Mononuclear cell (primary cell): ENCODE data around the gene SETX. TPM values are rescaled to one million over a fixed set of nuclear protein-coding genes. Genes with fewer than 3 reads are reported as not detected.

Source experiments
- H3K27me3 ChIP-seq: 2 replicates; pipeline ENCODE4 v1.6.0; 2011; ENCODE audit warnings: low read length, control low read depth; ENCODE audit not compliant: insufficient read depth
- H3K4me1 ChIP-seq: 2 replicates; pipeline ENCODE4 v1.5.1; 2011; ENCODE audit warnings: mild to moderate bottlenecking, low read length, control low read depth; ENCODE audit not compliant: insufficient read depth
- H3K4me3 ChIP-seq: 2 replicates; pipeline ENCODE4 v1.5.1; 2011; ENCODE audit warnings: mild to moderate bottlenecking, low read length, moderate library complexity
- H3K9me3 ChIP-seq: 2 replicates; pipeline ENCODE4 v1.5.1; 2011; ENCODE audit warnings: low read depth, mild to moderate bottlenecking, control low read depth, low read length
- total RNA-seq: library from RNA; depleted of rRNA; stranded (reverse); fragments of >200 nt; gene quantifications from one replicate; pipeline ENCODE4 v1.2.3, GENCODE V29; 2012

Gene SETX
- total RNA-seq, 1 donor: 82.3 TPM

DNA sequence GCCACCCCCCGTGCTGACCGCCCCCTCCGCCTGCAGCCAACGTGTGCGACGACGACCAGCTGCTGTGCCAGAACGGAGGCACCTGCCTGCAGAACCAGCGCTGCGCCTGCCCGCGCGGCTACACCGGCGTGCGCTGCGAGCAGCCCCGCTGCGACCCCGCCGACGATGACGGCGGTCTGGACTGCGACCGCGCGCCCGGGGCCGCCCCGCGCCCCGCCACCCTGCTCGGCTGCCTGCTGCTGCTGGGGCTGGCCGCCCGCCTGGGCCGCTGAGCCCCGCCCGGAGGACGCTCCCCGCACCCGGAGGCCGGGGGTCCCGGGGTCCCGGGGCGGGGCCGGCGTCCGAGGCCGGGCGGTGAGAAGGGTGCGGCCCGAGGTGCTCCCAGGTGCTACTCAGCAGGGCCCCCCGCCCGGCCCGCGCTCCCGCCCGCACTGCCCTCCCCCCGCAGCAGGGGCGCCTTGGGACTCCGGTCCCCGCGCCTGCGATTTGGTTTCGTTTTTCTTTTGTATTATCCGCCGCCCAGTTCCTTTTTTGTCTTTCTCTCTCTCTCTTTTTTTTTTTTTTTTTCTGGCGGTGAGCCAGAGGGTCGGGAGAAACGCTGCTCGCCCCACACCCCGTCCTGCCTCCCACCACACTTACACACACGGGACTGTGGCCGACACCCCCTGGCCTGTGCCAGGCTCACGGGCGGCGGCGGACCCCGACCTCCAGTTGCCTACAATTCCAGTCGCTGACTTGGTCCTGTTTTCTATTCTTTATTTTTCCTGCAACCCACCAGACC is 112.8 kb downstream of the SETX start:
- Histone ChIP-seq H3K4me1 (peaks cover 35% of the 10 kb centered on the region), H3K9me3 (no peaks in the 10 kb centered on the region), H3K4me3 (peak overlapping the region; percentile 59), H3K27me3 (peaks cover 4% of the 10 kb centered on the region)

DNA sequence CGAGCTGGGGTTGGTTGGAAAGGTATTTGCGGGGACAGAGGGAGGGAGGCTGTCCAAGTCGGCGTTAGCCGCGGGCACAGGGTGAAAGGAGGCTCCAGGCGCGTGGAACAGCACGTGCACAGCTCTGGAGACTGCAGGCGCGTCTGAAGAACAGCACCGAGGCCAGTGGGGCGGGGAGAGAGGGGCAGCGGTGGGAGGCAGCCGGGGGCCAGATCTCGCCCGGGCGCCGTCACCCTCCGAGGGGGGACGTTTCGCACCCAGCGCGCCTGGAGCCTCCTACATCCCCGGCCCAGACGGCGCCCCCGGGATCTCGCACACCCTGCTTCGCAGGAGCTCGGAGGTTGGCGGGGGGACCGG is 113.3 kb downstream of the SETX start:
- no peaks in the 10 kb centered on the region for H3K9me3 ChIP-seq
- H3K4me1 ChIP-seq: peaks cover 35% of the 10 kb centered on the region
- peaks cover 4% of the 10 kb centered on the region for H3K27me3 ChIP-seq
- H3K4me3 ChIP-seq: peak overlapping the region; percentile 59

GRCh38 chr9:132240841-132241482 is 113.8 kb downstream of the SETX start:
- H3K4me1 ChIP-seq: peaks cover 35% of the 10 kb centered on the region
- peak overlapping the region; percentile 59 for H3K4me3 ChIP-seq
- peaks cover 4% of the 10 kb centered on the region for H3K27me3 ChIP-seq
- H3K9me3 ChIP-seq: no peaks in the 10 kb centered on the region

DNA sequence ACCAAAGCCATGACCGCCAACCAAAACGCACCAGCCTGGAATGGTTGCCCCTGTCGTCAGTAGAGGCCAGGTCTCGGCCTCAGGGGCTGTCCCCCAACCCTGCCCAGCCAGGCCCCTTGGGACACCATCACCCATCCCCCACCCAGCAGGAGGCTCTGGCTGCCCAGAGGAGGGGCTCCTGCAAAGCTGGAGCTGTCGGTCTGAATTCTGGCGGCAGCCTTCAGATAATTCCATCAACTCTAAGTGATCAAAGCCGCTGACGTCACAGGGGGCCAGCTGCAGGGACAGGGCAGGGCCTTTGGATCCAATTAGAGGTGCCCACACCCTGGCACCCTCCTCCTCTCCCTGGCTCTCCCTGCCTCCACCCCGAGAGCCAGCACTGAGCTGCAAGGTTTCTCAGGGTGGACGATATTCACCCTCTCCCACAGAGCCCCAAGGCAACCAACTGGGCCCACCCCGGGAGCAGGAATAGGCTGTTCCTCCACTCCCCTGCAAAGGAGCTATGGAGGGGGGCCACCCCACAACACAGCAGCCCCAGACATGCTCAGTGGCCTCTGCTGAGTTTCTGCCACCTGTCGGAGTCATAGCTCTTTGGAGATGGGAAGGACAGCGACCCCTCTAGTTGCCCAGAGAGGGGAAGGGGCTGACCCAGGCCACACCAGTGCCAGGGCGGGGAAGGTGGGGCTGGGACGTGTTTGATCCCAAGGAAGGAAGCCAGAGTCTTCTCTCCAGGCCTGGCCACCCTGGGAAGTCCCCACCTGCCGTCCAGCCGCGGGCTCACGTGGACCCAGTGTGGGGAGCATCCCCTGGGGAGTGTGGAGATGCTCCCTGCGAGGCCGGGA is 114.6 kb downstream of the SETX start:
- Histone ChIP-seq H3K9me3 (no peaks in the 10 kb centered on the region), H3K4me3 (no peak overlapping the region), H3K27me3 (no peaks in the 10 kb centered on the region)

GRCh38 chr9:132239518-132239917 is 115.3 kb downstream of the SETX start:
- Histone ChIP-seq H3K4me3 (no peak overlapping the region), H3K4me1 (peaks cover 35% of the 10 kb centered on the region), H3K9me3 (no peaks in the 10 kb centered on the region), H3K27me3 (no peaks in the 10 kb centered on the region)

More for the DNA sequence above, 114.6 kb downstream of the SETX start:
- peaks cover 35% of the 10 kb centered on the region for H3K4me1 ChIP-seq

DNA sequence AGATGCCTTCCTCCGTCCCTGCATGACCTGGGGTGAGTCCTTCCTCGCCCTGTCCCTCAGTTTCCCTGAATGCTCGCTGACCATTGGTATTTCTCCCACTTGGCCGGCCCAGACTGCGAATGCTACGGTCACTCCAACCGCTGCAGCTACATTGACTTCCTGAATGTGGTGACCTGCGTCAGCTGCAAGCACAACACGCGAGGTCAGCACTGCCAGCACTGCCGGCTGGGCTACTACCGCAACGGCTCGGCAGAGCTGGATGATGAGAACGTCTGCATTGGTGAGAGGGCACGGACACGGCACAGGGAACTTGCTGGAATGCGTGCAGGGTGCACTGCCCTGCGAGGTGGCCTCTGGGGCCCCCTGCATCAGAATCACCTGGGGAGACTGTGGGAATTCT is 115.8 kb downstream of the SETX start:
- H3K9me3 ChIP-seq: no peaks in the 10 kb centered on the region
- peaks cover 35% of the 10 kb centered on the region for H3K4me1 ChIP-seq
- H3K27me3 ChIP-seq: no peaks in the 10 kb centered on the region
- no peak overlapping the region for H3K4me3 ChIP-seq

DNA sequence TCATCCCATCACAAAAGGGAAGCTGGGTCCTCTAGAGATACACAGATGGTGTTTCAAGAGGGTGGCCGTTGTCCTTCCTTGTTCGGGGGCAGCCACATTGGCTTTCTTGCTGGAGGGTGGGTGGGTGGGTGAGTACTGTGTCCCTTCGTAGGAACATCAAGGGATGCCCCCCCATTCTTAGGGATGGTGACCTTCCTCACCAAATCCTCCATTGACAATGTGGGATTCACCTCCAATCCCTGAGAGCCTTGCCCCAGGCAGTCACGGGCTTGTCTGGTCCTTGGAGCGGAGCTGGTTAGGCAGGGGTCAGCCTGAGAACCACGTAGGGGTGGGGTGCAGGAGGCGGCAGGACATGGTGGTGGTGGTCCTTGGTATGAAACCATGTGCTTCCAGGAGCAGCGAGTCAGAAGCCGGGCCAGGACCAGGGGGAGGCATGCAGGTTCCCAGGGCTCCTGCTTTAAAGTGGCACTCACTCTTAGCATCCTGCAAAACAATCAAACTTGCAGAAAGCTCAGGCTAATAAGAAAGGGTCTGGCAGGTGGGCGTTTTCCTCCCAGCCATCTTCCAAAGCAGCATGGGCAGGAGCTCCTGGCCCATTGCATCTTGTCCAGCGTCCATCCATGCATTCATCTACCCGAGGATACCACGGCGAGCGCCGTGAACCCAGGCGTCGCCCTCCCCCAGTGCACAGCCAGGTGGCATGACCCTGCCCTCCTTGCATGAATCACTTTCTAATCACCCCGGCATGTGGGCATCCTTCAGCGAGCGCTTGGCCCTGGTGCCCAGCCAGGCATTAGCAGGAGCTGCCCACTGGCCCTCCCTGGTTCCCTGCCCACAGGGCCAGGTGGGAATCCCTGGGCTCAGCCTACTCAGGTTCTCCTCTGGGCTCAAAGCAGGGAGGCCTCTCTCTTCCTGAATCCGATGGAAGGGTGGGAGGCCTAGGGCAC is 116.5 kb downstream of the SETX start:
- no peaks in the 10 kb centered on the region for H3K9me3 ChIP-seq
- H3K4me3 ChIP-seq: no peak overlapping the region
- no peaks in the 10 kb centered on the region for H3K27me3 ChIP-seq
- peaks cover 35% of the 10 kb centered on the region for H3K4me1 ChIP-seq

DNA sequence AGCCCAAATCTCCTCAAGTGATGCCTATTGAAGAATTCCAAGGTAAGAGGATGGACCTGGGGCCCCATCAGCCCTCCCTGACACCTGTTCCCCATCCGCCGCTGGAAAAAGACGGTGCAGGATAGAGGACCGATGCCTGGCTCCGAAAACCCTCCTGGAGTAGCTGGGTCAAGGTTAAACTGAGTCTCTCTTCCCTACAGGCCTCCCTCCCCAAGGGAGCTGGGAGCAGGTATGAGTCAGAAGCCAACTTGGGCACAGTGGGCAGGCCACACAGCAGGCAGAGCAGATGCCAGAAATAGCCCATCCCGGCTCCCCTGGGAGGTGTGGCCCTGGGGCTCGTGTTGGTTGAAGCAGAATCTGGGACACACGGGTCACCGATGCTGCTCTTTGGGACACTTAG is 117.3 kb downstream of the SETX start:
- Histone ChIP-seq H3K4me3 (no peak overlapping the region), H3K4me1 (peaks cover 28% of the 10 kb centered on the region), H3K9me3 (no peaks in the 10 kb centered on the region), H3K27me3 (no peaks in the 10 kb centered on the region)

GRCh38 chr9:132236662-132237311 is 118.0 kb downstream of the SETX start:
- peaks cover 24% of the 10 kb centered on the region for H3K4me1 ChIP-seq
- no peaks in the 10 kb centered on the region for H3K9me3 ChIP-seq
- no peaks in the 10 kb centered on the region for H3K27me3 ChIP-seq
- no peak overlapping the region for H3K4me3 ChIP-seq

DNA sequence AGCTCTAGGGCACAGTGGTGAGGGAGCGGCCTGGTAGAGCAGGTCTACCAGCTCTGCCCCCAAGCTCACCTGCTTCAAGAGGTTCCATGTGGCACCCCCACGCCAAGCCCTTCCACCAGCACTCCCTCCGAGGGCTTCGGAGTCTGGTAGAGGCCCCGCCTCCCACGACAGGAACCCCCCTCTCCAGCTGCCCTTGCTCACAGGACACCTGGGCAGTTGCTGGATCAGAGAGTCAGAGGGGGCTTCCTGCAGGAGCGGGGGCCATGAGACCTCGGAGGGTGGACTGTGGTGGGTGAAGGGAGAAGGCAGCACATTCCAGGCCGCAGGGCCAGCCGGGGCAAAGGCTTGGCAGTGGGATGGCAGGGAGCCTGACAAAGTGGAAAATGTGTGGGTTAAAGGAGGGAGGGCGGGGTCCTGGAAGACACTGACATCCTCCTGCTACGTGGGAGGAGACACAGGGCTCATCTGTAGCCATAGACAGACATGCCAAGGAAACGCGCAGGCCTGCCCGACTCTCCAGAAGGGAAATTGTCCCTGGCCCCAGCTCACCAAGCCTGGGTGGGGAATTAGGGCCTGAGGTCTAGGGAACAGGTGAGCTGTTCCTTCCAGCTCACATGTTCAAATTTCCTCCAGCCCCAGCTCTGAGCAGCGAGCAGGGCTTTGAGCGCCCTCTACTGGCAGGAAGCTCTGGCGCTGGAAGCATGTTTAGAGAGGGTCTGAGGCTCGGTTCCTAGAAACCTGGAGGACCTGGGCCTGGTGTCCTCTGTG is 118.7 kb downstream of the SETX start:
- Histone ChIP-seq H3K4me3 (no peak overlapping the region), H3K9me3 (no peaks in the 10 kb centered on the region), H3K4me1 (peaks cover 24% of the 10 kb centered on the region), H3K27me3 (no peaks in the 10 kb centered on the region)

GRCh38 chr9:132235125-132235524 is 119.7 kb downstream of the SETX start:
- peaks cover 18% of the 10 kb centered on the region for H3K4me1 ChIP-seq
- no peaks in the 10 kb centered on the region for H3K9me3 ChIP-seq
- H3K4me3 ChIP-seq: no peak overlapping the region
- no peaks in the 10 kb centered on the region for H3K27me3 ChIP-seq

DNA sequence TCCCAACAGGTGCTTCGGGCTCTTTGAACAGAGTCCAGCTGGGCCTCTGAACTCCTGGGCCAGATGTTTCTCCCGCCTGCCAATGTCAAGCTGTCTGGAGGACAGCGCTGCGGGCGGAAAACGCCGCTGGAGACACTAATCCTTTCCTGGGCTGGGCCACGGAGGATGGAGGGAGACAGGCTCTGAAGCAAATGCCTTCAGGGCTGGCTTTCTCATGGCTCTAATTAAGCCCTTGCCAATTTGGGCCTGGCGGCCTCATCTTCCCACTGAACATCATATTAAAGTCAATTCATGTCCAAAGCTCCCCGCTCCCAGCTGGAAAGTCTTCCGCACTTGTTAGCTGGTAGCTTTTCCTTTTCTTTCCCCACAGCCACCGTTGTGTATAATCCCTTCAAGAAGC is 120.3 kb downstream of the SETX start:
- H3K27me3 ChIP-seq: no peaks in the 10 kb centered on the region
- H3K9me3 ChIP-seq: no peaks in the 10 kb centered on the region
- H3K4me1 ChIP-seq: peaks cover 12% of the 10 kb centered on the region
- no peak overlapping the region for H3K4me3 ChIP-seq

- no peaks in the 10 kb centered on the region for H3K9me3 ChIP-seq
- H3K27me3 ChIP-seq: no peaks in the 10 kb centered on the region
- no peaks in the 10 kb centered on the region for H3K4me1 ChIP-seq
- H3K4me3 ChIP-seq: no peak overlapping the region
These were observed 121.6 kb downstream of the SETX start for GRCh38 chr9:132233138-132233537.
